Endothelial cell of umbilical vein (primary cell): ENCODE results near the gene MN1. TPM values are rescaled to one million over a fixed set of nuclear protein-coding genes. Genes with fewer than 3 reads are reported as not detected.

ENCODE experiments used
- BruUV-seq: library from RNA; stranded (reverse); fragments of 400-500 nt; replicated peaks from 2 replicates; lab custom pipeline; 2021; lab: Mats Ljungman, UMichigan
- CTCF ChIA-PET: fragments of 300-600, 350-600 bp; sonication (Branson Sonifier 250); formaldehyde crosslinking; loops from one replicate; lab custom pipeline; 2021; ENCODE audit warnings: antibody characterized with exemption, inconsistent platforms; lab: Charles Lee
- POLR2A ChIA-PET: fragments of 300-600, 350-600 bp; sonication (Branson Sonifier 250); formaldehyde crosslinking; loops from one replicate; lab custom pipeline; 2021; ENCODE audit warnings: antibody characterized with exemption, inconsistent platforms; lab: Charles Lee
- DNase-seq: peaks from one replicate; pipeline ENCODE4 v3.0.0-alpha.2; 2011; ENCODE audit warnings: low read depth, low spot score
- FAIRE-seq: peaks from 2 replicates; lab custom pipeline; 2011; peaks lifted over from hg19 to GRCh38; lab: Jason Lieb, UNC
- H2AFZ ChIP-seq: 2 replicates; pipeline ENCODE4 v1.6.0; 2012; ENCODE audit warnings: low read depth, low read length, control low read depth, inconsistent platforms
- H3K27ac ChIP-seq: 2 replicates; pipeline ENCODE4 v1.5.1; 2011; ENCODE audit warnings: low read depth, mild to moderate bottlenecking, control low read depth, low read length, moderate library complexity; ENCODE audit not compliant: insufficient read depth
- H3K27me3 ChIP-seq, 2 experiments: 2 replicates each; pipeline versions ENCODE4 v1.6.0 to v1.6.1; 2011; ENCODE audit warnings: low read length in 2 of 2, mixed read lengths in 1 of 2; ENCODE audit not compliant: control insufficient read depth in 2 of 2, insufficient read depth in 2 of 2
- H3K36me3 ChIP-seq, 2 experiments: 2 replicates in 1 of 2; 3 replicates in 1 of 2; pipeline ENCODE4 v1.5.1; 2011; ENCODE audit warnings: low read length in 2 of 2, mild to moderate bottlenecking in 1 of 2, moderate library complexity in 1 of 2; ENCODE audit not compliant: control insufficient read depth in 2 of 2, insufficient read depth in 2 of 2; ENCODE audit errors: extremely low read depth in 1 of 2
- H3K4me1 ChIP-seq: 3 replicates; pipeline ENCODE4 v1.5.1; 2011; ENCODE audit warnings: mild to moderate bottlenecking, low read length; ENCODE audit not compliant: control insufficient read depth, insufficient read depth; ENCODE audit errors: extremely low read depth
- H3K4me2 ChIP-seq: 2 replicates; pipeline ENCODE4 v1.6.1; 2011; ENCODE audit warnings: low read length, control low read depth, mixed read lengths; ENCODE audit not compliant: insufficient read depth
- H3K4me3 ChIP-seq, 3 experiments: fragments of 200-600 bp in 1 of 3; sonication (generic), shearing (Covaris generic) in 1 of 3; replicated peaks in 1 of 3; 2 replicates each; pipeline ENCODE4 v1.5.1; 2011 to 2016; ENCODE audit warnings: control low read depth in 3 of 3, low read length in 3 of 3, mild to moderate bottlenecking in 2 of 3, inconsistent platforms in 1 of 3, low read depth in 1 of 3, moderate library complexity in 1 of 3; ENCODE audit not compliant: insufficient read depth in 1 of 3
- H3K79me2 ChIP-seq: 2 replicates; pipeline ENCODE4 v1.6.0; 2012; ENCODE audit warnings: low read length, inconsistent platforms; ENCODE audit not compliant: control insufficient read depth, insufficient read depth
- H3K9ac ChIP-seq: replicated peaks from 2 replicates; pipeline ENCODE3; 2011; ENCODE audit warnings: low read length, control low read depth; ENCODE audit not compliant: insufficient read depth; ENCODE audit errors: extremely low read depth
- H3K9me1 ChIP-seq: replicated peaks from 3 replicates; pipeline ENCODE4 v1.6.0; 2011; ENCODE audit warnings: mild to moderate bottlenecking, low read length; ENCODE audit not compliant: control insufficient read depth, insufficient read depth; ENCODE audit errors: extremely low read depth
- H3K9me3 ChIP-seq: replicated peaks from 2 replicates; pipeline ENCODE4 v1.5.1; 2012; ENCODE audit warnings: low read length, inconsistent platforms; ENCODE audit not compliant: control insufficient read depth, insufficient read depth
- H4K20me1 ChIP-seq: replicated peaks from 2 replicates; pipeline ENCODE3; 2011; ENCODE audit warnings: mild to moderate bottlenecking, low read length; ENCODE audit not compliant: control insufficient read depth, insufficient read depth; ENCODE audit errors: extremely low read depth
- CTCF ChIP-seq, 2 donors: IDR thresholded peaks; 1 replicate in 1 of 2; 2 replicates in 1 of 2; pipeline ENCODE4 v1.5.1; 2011; ENCODE audit warnings: low read length in 2 of 2, mild to moderate bottlenecking in 2 of 2, moderate library complexity in 2 of 2, control low read depth in 1 of 2, inconsistent platforms in 1 of 2, low read depth in 1 of 2; ENCODE audit not compliant: insufficient read depth in 1 of 2; ENCODE audit errors: extremely low read depth in 1 of 2
- EZH2 ChIP-seq: IDR thresholded peaks from 2 replicates; pipeline ENCODE4 v1.6.1; 2012; ENCODE audit warnings: borderline replicate concordance, low read depth, mild to moderate bottlenecking, moderate library complexity, low read length, inconsistent platforms; ENCODE audit not compliant: severe bottlenecking
- FOS ChIP-seq: IDR thresholded peaks from 2 replicates; pipeline ENCODE4 v1.6.1; 2011; ENCODE audit warnings: mild to moderate bottlenecking, low read length, moderate library complexity, borderline replicate concordance; ENCODE audit not compliant: insufficient read depth
- GATA2 ChIP-seq: IDR thresholded peaks from 2 replicates; pipeline ENCODE4 v1.7.0; 2011; ENCODE audit warnings: low read depth, mild to moderate bottlenecking, moderate library complexity, mixed read lengths, low read length; ENCODE audit not compliant: insufficient read length, insufficient read depth
- JUN ChIP-seq: IDR thresholded peaks from 2 replicates; pipeline ENCODE4 v1.6.1; 2011; ENCODE audit warnings: borderline replicate concordance, low read depth; ENCODE audit not compliant: insufficient read length, insufficient read depth
- MAX ChIP-seq: IDR thresholded peaks from 2 replicates; pipeline ENCODE4 v1.6.1; 2011; ENCODE audit not compliant: insufficient read depth, insufficient read length
- MYC ChIP-seq: IDR thresholded peaks from one replicate; pipeline ENCODE4 v1.6.1; 2011; ENCODE audit warnings: mild to moderate bottlenecking, low read depth, low read length
- POLR2A ChIP-seq: IDR thresholded peaks from 2 replicates; pipeline ENCODE4 v1.6.1; 2012; ENCODE audit warnings: low read depth, mild to moderate bottlenecking, control low read depth, low read length
- POLR2AphosphoS5 ChIP-seq: IDR thresholded peaks from 2 replicates; pipeline ENCODE4 v1.6.1; 2012; ENCODE audit warnings: low read depth, mild to moderate bottlenecking, control low read depth, low read length, moderate library complexity; ENCODE audit not compliant: insufficient read depth
- dilution Hi-C: fragments of 300-500 bp; cut with MboI; formaldehyde crosslinking; loops from one replicate; pipeline ENCODE4 v1.15.0; 2019; ENCODE audit warnings: low sequenced_read_pairs; ENCODE audit not compliant: extremely low pct_ligation_motif_present
- intact Hi-C: fragments of 100-400 bp; cut with micrococcal nuclease; formaldehyde crosslinking; loops from one replicate; pipeline ENCODE4 v1.10.0; 2022
- polyA plus RNA-seq, 4 experiments: library from polyadenylated mRNA; depleted of rRNA in 3 of 4; stranded (reverse) in 3 of 4; unstranded in 1 of 4; fragments of >200 nt; gene quantifications; 2 replicates each; pipeline versions ENCODE4 v1.2.1 to v1.2.3, GENCODE V29; 2011 to 2012; ENCODE audit warnings: missing spikeins in 1 of 4
- total RNA-seq: library from RNA; stranded (reverse); gene quantifications from 2 replicates; pipeline ENCODE4 v1.2.3, GENCODE V29; 2021

The MN1 gene
- total and polyA plus RNA-seq, 2 donors (not counting 3 experiments of a cell fraction or from before 2014, with no cell fraction given): 3.8 to 5.2 TPM

GRCh38 chr22:27711756-27712155, 89.8 kb downstream of the MN1 start:
- ChIA-PET CTCF (interaction anchor here (1.8 kb wide), 1 partner anchor 26 kb away, joined by 4 read pairs; no protein-coding TSS in a partner anchor), POLR2A (no interaction called here)
- Histone ChIP-seq H3K4me2 (no peak overlapping the region), H2AFZ (no peak overlapping the region), H3K9me1 (no peaks in the 10 kb centered on the region), H3K79me2 (no peaks in the 10 kb centered on the region), H3K9me3 (no peaks in the 10 kb centered on the region), H3K27me3 (no peaks in the 10 kb centered on the region), H4K20me1 (no peaks in the 10 kb centered on the region), H3K27ac (no peak overlapping the region), H3K36me3 (no peaks in the 10 kb centered on the region), H3K4me1 (no peaks in the 10 kb centered on the region), H3K9ac (no peak overlapping the region), H3K4me3 (no peak overlapping the region)
- DNase-seq (no peak), FAIRE-seq (no peak)
- no peak for TF ChIP-seq JUN
- no peak for TF ChIP-seq POLR2A
- no peak for TF ChIP-seq EZH2
- TF ChIP-seq MAX: no peak
- TF ChIP-seq FOS: no peak
- TF ChIP-seq MYC: no peak
- no peak for TF ChIP-seq POLR2AphosphoS5
- no peak for TF ChIP-seq CTCF (IDR thresholded peaks at IDR 0.05; ENCODE audit: extremely low read depth in 1 of 2, insufficient read depth in 1 of 2, low read depth in 1 of 2, low read length in 2 of 2)
- TF ChIP-seq GATA2: no peak
- intact Hi-C loops: no loop called here
- dilution Hi-C loops: no loop called here
- no TSS peak for BruUV-seq
